Measurements from ENCODE around the gene PALM. TPM values are rescaled to one million over a fixed set of nuclear protein-coding genes. Genes with fewer than 3 reads are reported as not detected.
"Not testable (repeated sequence)": the region's sequence is repeated elsewhere in the genome, so short reads cannot be mapped to it uniquely, and the experiment has no call there.

The PALM gene
- total RNA-seq, 1 experiment from 2014 or later = 18.5 TPM

DNA sequence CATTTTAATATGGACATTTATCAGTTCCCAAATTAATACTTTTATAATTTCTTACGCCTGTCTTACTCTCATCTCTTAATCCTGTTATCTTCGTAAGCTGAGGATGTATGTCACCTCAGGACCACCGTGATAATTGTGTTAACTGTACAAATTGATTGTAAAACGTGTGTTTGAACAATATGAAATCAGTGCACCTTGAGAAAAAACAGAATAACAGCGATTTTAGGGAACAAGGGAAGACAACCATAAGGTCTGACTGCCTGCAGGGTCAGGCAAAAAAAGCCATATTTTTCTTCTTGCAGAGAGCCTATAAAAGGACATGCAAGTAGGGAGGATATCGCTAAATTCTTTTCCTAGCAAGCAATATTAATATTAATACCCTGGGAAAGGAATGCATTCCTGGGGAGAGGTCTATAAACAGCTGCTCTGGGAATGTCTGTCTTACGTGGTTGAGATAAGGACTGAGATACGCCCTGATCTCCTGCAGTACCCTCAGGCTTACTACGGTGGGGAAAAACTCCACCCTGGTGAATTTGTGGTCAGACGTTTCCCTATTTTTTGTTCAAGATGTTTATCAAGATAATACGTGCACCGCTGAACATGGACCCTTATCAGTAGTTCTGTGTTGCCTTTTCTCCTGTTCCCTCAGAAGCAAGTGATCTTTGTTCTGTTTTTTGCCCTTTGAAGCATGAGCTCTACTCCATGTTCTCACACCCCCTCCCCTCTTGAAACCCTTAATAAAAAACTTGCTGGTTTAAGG is 39.9 kb upstream of the PALM start:
- H2BK12ac ChIP-seq (ENCODE audit: insufficient read length, low read depth, low read length); H3K27me3 ChIP-seq (ENCODE audit: insufficient read depth, low read length); H4K91ac ChIP-seq (ENCODE audit: insufficient read length, low read depth, low read length); H4K5ac ChIP-seq (ENCODE audit: insufficient read length, low read depth, low read length); H3K36me3 Mint-ChIP-seq (ENCODE audit: insufficient read depth in 1 of 3, low read depth in 3 of 3); H3K14ac ChIP-seq (ENCODE audit: insufficient read depth, low read length); H4K8ac ChIP-seq (replicated peaks; ENCODE audit: insufficient read length, low read depth, low read length); H3K4me3 Mint-ChIP-seq; DNase-seq; H3K4me2 ChIP-seq (ENCODE audit: insufficient read depth, insufficient read length, low read length); H4K20me1 ChIP-seq (ENCODE audit: control insufficient read depth, insufficient read depth, insufficient read length); H2BK120ac ChIP-seq (ENCODE audit: low read depth, low read length, poor library complexity, severe bottlenecking); H3T11ph ChIP-seq (ENCODE audit: low read length); H3K9me3 ChIP-seq (ENCODE audit: control insufficient read depth, low read depth, low read length); H3K23ac ChIP-seq (ENCODE audit: insufficient read length, low read depth, low read length); H3K18ac ChIP-seq (ENCODE audit: insufficient read length, low read depth, low read length); H3K4me1 ChIP-seq (ENCODE audit: insufficient read depth, low read length); H2AFZ ChIP-seq (ENCODE audit: low read length); H3K56ac ChIP-seq (ENCODE audit: insufficient read length, low read depth, low read length); H2AK5ac ChIP-seq (ENCODE audit: insufficient read length, low read length); H3K79me1 ChIP-seq (ENCODE audit: insufficient read depth, low read depth, low read length, poor library complexity, severe bottlenecking); H3K4me1 Mint-ChIP-seq; H2BK20ac ChIP-seq (ENCODE audit: low read depth, low read length, poor library complexity, severe bottlenecking); H2BK15ac ChIP-seq (ENCODE audit: low read depth, low read length); H2BK5ac ChIP-seq (ENCODE audit: insufficient read length, low read length); H3K27ac ChIP-seq (ENCODE audit: insufficient read length, low read depth, low read length); H3K23me2 ChIP-seq (ENCODE audit: insufficient read length, low read depth, low read length, poor library complexity, severe bottlenecking); H3K9ac ChIP-seq (ENCODE audit: extremely low read depth, insufficient read length, low read length); H3K27ac Mint-ChIP-seq; H3K79me2 ChIP-seq (ENCODE audit: insufficient read depth, low read length); H3K4ac ChIP-seq (ENCODE audit: low read depth, low read length): not testable (repeated sequence)
- Mint-ChIP-seq H3K9me3 (peaks cover 10 to 14% of the 10 kb centered on the region in 2 experiments), H3K27me3 (ENCODE audit: low read depth) (peaks cover 46% of the 10 kb centered on the region)
- WGBS (ENCODE audit: extremely low coverage, insufficient read length, low lambda C conversion rate) = no CpG with 5 or more reads among the region's 12 CpGs
